ACC112 (cell line): Measurements from ENCODE around the gene INPP4A.
A peak's percentile ranks its signal among the peaks of the same experiment; 100 is the strongest.

Experiments used
- H2AFZ ChIP-seq: fragments of 200-600 bp; sonication (generic); one replicate; pipeline ENCODE4 v1.6.0; 2017; ENCODE audit warnings: antibody characterized with exemption, low read length; ENCODE audit not compliant: unreplicated experiment
- H3K27ac ChIP-seq: fragments of 200-600 bp; sonication (generic); 2 replicates; pipeline ENCODE4 v1.5.1; 2014; ENCODE audit warnings: low read depth, mild to moderate bottlenecking, antibody characterized with exemption, low read length, moderate library complexity
- H3K27me3 ChIP-seq: fragments of 200-600 bp; sonication (generic); 2 replicates; pipeline ENCODE4 v1.6.1; 2014; ENCODE audit warnings: mild to moderate bottlenecking, antibody characterized with exemption, low read length, moderate library complexity, mixed read lengths; ENCODE audit not compliant: insufficient read depth
- H3K36me3 ChIP-seq: fragments of 200-600 bp; sonication (generic); 2 replicates; pipeline ENCODE4 v1.6.1; 2016; ENCODE audit warnings: mild to moderate bottlenecking, antibody characterized with exemption, low read length, moderate library complexity, mixed read lengths; ENCODE audit not compliant: insufficient read depth
- H3K4me1 ChIP-seq: fragments of 200-600 bp; sonication (generic); one replicate; pipeline ENCODE4 v1.6.1; 2016; ENCODE audit warnings: low read length, mixed read lengths; ENCODE audit not compliant: insufficient read depth, unreplicated experiment, control insufficient read depth
- H3K4me3 ChIP-seq: fragments of 200-600 bp; sonication (generic); 2 replicates; pipeline ENCODE4 v1.5.1; 2014; ENCODE audit warnings: mild to moderate bottlenecking, low read depth, low read length
- H3K79me2 ChIP-seq: fragments of 200-600 bp; sonication (generic); one replicate; pipeline ENCODE4 v1.6.0; 2016; ENCODE audit warnings: low read length; ENCODE audit not compliant: control insufficient read depth, unreplicated experiment, insufficient read depth

Gene INPP4A

GRCh38 chr2:98505971-98506664 is 61.5 kb downstream of the INPP4A start:
- peaks cover 6% of the 10 kb centered on the region for H3K79me2 ChIP-seq
- H3K4me1 ChIP-seq, result peaks cover 29% of the 10 kb centered on the region
- H3K27me3 ChIP-seq, result no peaks in the 10 kb centered on the region
- no peaks in the 10 kb centered on the region for H3K36me3 ChIP-seq
- no peak overlapping the region for H2AFZ ChIP-seq
- H3K27ac ChIP-seq, result no peak overlapping the region
- no peak overlapping the region for H3K4me3 ChIP-seq

DNA sequence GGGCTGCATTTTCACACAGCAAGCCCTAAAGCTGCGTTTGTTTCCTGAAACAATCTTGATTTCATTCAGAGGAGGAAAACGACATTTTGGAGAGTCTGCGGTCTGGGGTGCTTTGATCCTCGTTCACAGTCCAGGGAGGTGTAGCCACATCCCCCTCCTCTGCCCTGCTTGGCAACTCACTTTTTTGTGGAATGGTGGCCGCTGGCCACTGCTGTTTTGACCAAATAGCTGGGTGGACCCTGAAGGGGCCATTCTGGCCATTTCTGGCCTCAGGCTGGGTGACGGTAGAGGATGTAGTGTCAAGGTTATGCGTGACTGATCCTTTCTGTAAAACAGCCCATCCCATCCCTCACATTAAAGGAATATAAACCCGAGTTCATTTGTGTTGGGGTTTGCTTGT is 62.2 kb downstream of the INPP4A start:
- Histone ChIP-seq H3K79me2 (peaks cover 8% of the 10 kb centered on the region), H3K36me3 (no peaks in the 10 kb centered on the region), H3K4me1 (peaks cover 29% of the 10 kb centered on the region), H3K27ac (no peak overlapping the region), H2AFZ (no peak overlapping the region), H3K27me3 (no peaks in the 10 kb centered on the region), H3K4me3 (no peak overlapping the region)

DNA sequence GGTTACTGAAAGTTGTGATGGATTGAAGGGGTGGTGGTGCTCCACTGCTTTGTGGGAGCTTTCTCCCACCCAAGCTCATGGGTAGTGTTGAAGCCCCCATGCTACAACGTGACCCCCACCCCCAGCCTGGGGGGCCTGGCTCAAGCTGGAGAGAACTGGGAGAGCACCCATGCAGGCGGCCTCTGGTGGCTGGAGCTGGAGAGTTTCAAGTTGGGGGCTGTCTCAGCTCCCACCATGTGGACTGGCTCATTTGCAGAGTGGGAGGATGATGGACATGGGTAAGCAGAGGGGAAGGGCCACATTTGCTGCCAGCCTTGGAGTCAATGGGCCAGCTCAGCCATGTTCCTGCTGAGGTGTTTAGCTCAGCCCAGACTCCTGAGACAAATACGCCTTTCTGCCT is 62.8 kb downstream of the INPP4A start:
- peaks cover 23% of the 10 kb centered on the region for H3K4me1 ChIP-seq
- H3K79me2 ChIP-seq, result peaks cover 8% of the 10 kb centered on the region
- H3K27me3 ChIP-seq, result no peaks in the 10 kb centered on the region
- H3K4me3 ChIP-seq, result no peak overlapping the region
- no peaks in the 10 kb centered on the region for H3K36me3 ChIP-seq
- H2AFZ ChIP-seq, result no peak overlapping the region
- no peak overlapping the region for H3K27ac ChIP-seq

DNA sequence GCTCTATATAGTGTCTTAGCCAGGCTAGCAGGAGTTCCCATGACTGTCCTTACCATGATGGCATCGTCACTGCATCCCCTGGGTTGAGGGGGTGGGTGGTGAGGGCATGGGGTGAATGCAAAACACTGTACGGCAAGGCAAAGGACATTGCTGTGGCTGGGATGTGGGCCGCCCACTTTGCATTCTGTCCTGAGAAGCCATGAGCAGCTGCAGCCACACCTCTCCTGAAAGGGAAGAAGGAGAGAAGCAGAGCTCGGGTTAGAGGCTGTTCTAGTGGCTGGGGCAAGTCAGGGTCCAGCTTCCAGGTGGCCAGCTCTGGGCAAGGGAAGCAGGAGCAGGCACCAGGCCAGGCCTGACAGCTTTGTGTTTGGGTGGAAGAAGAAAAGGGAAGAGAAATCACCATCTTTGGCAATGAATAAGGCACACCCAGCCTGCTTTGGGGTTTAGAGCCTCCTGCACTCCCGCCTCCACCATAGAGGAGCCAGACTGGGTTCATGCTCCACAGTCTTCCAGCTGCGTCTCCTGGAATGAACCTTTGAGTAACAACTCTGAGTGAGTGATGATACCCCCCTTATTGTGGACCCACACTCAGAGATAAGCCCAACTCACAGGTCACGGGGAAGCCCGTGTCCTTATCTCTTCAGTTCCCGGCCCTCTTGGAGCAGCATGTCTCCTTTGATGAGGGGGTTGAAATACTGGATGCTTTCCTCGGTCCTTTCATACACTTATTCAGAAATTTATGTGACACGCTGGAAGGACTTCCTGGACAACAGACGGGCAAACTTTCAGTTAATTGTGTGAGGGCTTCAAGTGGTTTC is 63.4 kb downstream of the INPP4A start:
- Histone ChIP-seq H3K27ac (peak overlapping the region; percentile 83), H3K79me2 (peaks cover 8% of the 10 kb centered on the region), H3K36me3 (no peaks in the 10 kb centered on the region), H3K4me1 (peaks cover 17% of the 10 kb centered on the region), H2AFZ (peak overlapping the region; percentile 4), H3K27me3 (no peaks in the 10 kb centered on the region), H3K4me3 (no peak overlapping the region; the same call in 1 of the 2 replicates)

GRCh38 chr2:98508709-98509066 is 64.0 kb downstream of the INPP4A start:
- H3K79me2 ChIP-seq, result peaks cover 8% of the 10 kb centered on the region
- H2AFZ ChIP-seq, result peak overlapping the region; percentile 38
- H3K27ac ChIP-seq, result peak overlapping the region; percentile 83
- H3K4me1 ChIP-seq, result peaks cover 17% of the 10 kb centered on the region
- H3K4me3 ChIP-seq, result no peak overlapping the region; the same call in 1 of the 2 replicates
- H3K27me3 ChIP-seq, result no peaks in the 10 kb centered on the region
- H3K36me3 ChIP-seq, result no peaks in the 10 kb centered on the region

DNA sequence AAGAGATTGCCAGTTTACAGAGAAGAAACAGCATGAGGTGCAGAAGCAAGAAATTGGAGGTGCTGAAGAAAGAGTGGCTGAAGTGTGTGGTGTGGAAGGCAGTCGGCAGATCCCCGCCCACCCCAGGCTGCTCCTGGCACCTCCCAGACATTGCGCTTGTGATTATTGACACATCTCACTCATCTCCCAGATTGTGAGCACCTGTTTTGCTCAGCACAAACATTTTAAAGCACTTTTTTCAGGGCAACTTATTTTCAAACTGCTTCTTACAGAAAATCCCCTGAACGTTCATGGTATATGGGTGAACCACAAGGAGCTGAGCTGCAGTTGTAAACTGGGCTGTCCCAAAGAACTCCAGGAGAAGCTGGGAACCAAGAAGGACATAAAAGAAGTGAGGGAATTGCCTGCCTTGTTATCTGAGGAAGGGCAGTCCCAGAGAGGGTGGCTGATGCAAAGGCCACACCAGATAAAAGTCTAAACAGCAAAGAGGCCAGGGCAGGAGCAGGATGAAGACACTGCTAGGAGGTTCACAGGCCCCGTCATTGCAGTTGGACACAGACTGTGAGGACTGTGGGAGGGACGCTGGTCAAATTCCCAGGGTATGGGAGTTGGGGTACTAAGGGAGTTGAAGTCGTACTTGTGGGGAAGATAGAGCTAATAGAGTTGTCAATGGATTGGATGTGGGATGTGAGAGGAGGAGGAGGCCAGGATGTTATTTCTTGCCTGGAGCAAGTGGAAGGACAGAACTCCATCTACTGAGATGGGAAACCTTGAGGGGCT is 65.1 kb downstream of the INPP4A start:
- H3K79me2 ChIP-seq, result peaks cover 8% of the 10 kb centered on the region
- H3K4me1 ChIP-seq, result peaks cover 18% of the 10 kb centered on the region
- H3K36me3 ChIP-seq, result no peaks in the 10 kb centered on the region
- no peak overlapping the region for H3K27ac ChIP-seq
- H3K27me3 ChIP-seq, result no peaks in the 10 kb centered on the region
- H3K4me3 ChIP-seq, result no peak overlapping the region
- no peak overlapping the region for H2AFZ ChIP-seq

- Histone ChIP-seq H2AFZ (no peak overlapping the region), H3K79me2 (peaks cover 5% of the 10 kb centered on the region)
Observed at GRCh38 chr2:98510322-98510662, 65.6 kb downstream of the INPP4A start.

GRCh38 chr2:98511981-98512380 is 67.3 kb downstream of the INPP4A start:
- Histone ChIP-seq H2AFZ (no peak overlapping the region), H3K4me1 (peaks cover 27% of the 10 kb centered on the region), H3K79me2 (peaks cover 3% of the 10 kb centered on the region), H3K27ac (no peak overlapping the region), H3K4me3 (no peak overlapping the region), H3K36me3 (no peaks in the 10 kb centered on the region), H3K27me3 (no peaks in the 10 kb centered on the region)

More at GRCh38 chr2:98510322-98510662, 65.6 kb downstream of the INPP4A start:
- no peak overlapping the region for H3K4me3 ChIP-seq
- H3K36me3 ChIP-seq, result no peaks in the 10 kb centered on the region
- H3K27ac ChIP-seq, result no peak overlapping the region
- peaks cover 23% of the 10 kb centered on the region for H3K4me1 ChIP-seq
- H3K27me3 ChIP-seq, result no peaks in the 10 kb centered on the region

DNA sequence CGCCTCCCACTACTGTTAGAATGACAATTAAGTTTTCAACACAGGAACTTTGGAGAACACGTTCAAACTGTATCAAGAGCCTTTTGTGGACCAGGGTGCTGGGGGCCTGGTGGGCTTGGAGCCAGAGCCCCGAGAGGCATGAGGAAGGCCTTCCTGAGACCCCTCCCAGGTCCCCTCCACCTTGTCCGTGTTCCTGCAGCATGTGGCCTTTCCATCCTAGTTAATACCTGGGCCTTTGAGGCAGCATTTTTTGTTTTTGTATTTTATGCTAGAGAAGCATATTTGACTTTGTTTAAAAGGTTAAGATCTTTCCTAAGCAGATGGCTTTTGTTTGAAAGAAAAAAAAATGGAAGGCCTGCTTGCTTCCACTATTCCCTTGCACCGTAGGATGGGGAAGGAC is 68.0 kb downstream of the INPP4A start:
- H3K4me3 ChIP-seq, result no peak overlapping the region
- peaks cover 3% of the 10 kb centered on the region for H3K79me2 ChIP-seq
- no peaks in the 10 kb centered on the region for H3K27me3 ChIP-seq
- no peaks in the 10 kb centered on the region for H3K36me3 ChIP-seq
- no peak overlapping the region for H2AFZ ChIP-seq
- H3K27ac ChIP-seq, result no peak overlapping the region
- peaks cover 33% of the 10 kb centered on the region for H3K4me1 ChIP-seq

- Histone ChIP-seq H3K4me1 (peaks cover 22% of the 10 kb centered on the region), H2AFZ (no peak overlapping the region), H3K36me3 (no peaks in the 10 kb centered on the region), H3K27ac (no peak overlapping the region), H3K27me3 (no peaks in the 10 kb centered on the region), H3K79me2 (peaks cover 3% of the 10 kb centered on the region), H3K4me3 (no peak overlapping the region)
Observed at GRCh38 chr2:98514096-98514639, 69.5 kb downstream of the INPP4A start.
